SK-N-SH (cell line): ENCODE measurements around the gene SETD7. TPM values are rescaled to one million over a fixed set of nuclear protein-coding genes. Genes with fewer than 3 reads are reported as not detected.

Experiments used
- CTCF ChIA-PET: fragments of 300-600, 350-600 bp; formaldehyde crosslinking; extraction: SDS; loops from one replicate; lab custom pipeline; 2021; lab: Yijun Ruan, JAX
- POLR2A ChIA-PET: fragments of 350-600 bp; sonication (Branson Sonifier 250); formaldehyde crosslinking; extraction: SDS; loops from one replicate; lab custom pipeline; 2020; ENCODE audit warnings: antibody characterized with exemption, inconsistent platforms; lab: Yijun Ruan, JAX
- DNase-seq: peaks from one replicate; pipeline ENCODE4 v3.0.0; 2012
- H2AFZ ChIP-seq: fragments of 200-600 bp; sonication (generic); 2 replicates; pipeline ENCODE4 v1.8.1; 2016; ENCODE audit warnings: antibody characterized with exemption, mild to moderate bottlenecking, low read depth
- H3F3A ChIP-seq: fragments of 200-600 bp; sonication (generic); replicated peaks from 2 replicates; pipeline ENCODE3; 2016; ENCODE audit warnings: antibody characterized with exemption, mild to moderate bottlenecking; ENCODE audit not compliant: insufficient read depth
- H3K27ac ChIP-seq, 2 experiments: fragments of 200-500 bp in 1 of 2; fragments of 200-600 bp in 1 of 2; sonication (Bioruptor generic) in 1 of 2; sonication (generic), shearing (Covaris generic) in 1 of 2; 2 replicates each; pipeline versions ENCODE4 v1.5.1 to v1.6.1; 2014 to 2016; ENCODE audit warnings: low read depth in 2 of 2, inconsistent platforms in 1 of 2, low read length in 1 of 2, mild to moderate bottlenecking in 1 of 2, mixed read lengths in 1 of 2
- H3K27me3 ChIP-seq: fragments of 200-600 bp; sonication (generic), shearing (Covaris generic); 2 replicates; pipeline ENCODE4 v1.6.1; 2016; ENCODE audit warnings: mixed run types; ENCODE audit not compliant: insufficient read depth
- H3K36me3 ChIP-seq, 2 experiments: fragments of 200-500 bp in 1 of 2; fragments of 200-600 bp in 1 of 2; sonication (Bioruptor generic) in 1 of 2; sonication (generic) in 1 of 2; replicated peaks in 1 of 2; 2 replicates each; pipeline versions ENCODE3 to v1.5.1; 2014 to 2016; ENCODE audit warnings: low read length in 1 of 2, mild to moderate bottlenecking in 1 of 2; ENCODE audit not compliant: insufficient read depth in 2 of 2, control insufficient read depth in 1 of 2
- H3K4me1 ChIP-seq, 2 experiments: fragments of 200-500 bp in 1 of 2; fragments of 200-600 bp in 1 of 2; sonication (Bioruptor generic) in 1 of 2; sonication (generic), shearing (Covaris generic) in 1 of 2; 2 replicates each; pipeline versions ENCODE4 v1.5.1 to v1.6.1; 2014 to 2016; ENCODE audit warnings: low read depth in 1 of 2, low read length in 1 of 2, mixed run types in 1 of 2; ENCODE audit not compliant: insufficient read depth in 2 of 2, control insufficient read depth in 1 of 2
- H3K4me2 ChIP-seq: fragments of 200-600 bp; sonication (generic), shearing (Covaris generic); 2 replicates; pipeline ENCODE4 v1.6.1; 2017; ENCODE audit warnings: mixed run types
- H3K4me3 ChIP-seq, 2 experiments: fragments of 200-500 bp in 1 of 2; fragments of 200-600 bp in 1 of 2; sonication (Bioruptor generic) in 1 of 2; sonication (generic), shearing (Covaris generic) in 1 of 2; 2 replicates each; pipeline versions ENCODE4 v1.5.1 to v1.8.1; 2014 to 2016; ENCODE audit warnings: low read depth in 2 of 2, inconsistent platforms in 1 of 2, low read length in 1 of 2, mild to moderate bottlenecking in 1 of 2, mixed read lengths in 1 of 2, moderate library complexity in 1 of 2
- H3K79me2 ChIP-seq: fragments of 200-600 bp; sonication (generic); 2 replicates; pipeline ENCODE4 v1.8.1; 2017; ENCODE audit warnings: mild to moderate bottlenecking; ENCODE audit not compliant: insufficient read depth
- H3K9ac ChIP-seq: fragments of 200-600 bp; sonication (generic); 2 replicates; pipeline ENCODE4 v1.6.1; 2017; ENCODE audit warnings: mixed run types
- H3K9me2 ChIP-seq: fragments of 200-600 bp; sonication (generic); 2 replicates; pipeline ENCODE4 v1.6.1; 2017; ENCODE audit warnings: mixed run types
- H3K9me3 ChIP-seq: fragments of 200-600 bp; sonication (generic); 2 replicates; pipeline ENCODE4 v1.6.1; 2017; ENCODE audit warnings: mixed run types, mild to moderate bottlenecking, moderate library complexity
- H4K20me1 ChIP-seq: fragments of 200-600 bp; sonication (generic); 2 replicates; pipeline ENCODE4 v1.6.1; 2017; ENCODE audit warnings: mild to moderate bottlenecking, mixed run types; ENCODE audit not compliant: insufficient read depth
- ELF1 ChIP-seq: IDR thresholded peaks from 2 replicates; pipeline ENCODE4 v1.4.0; 2012
- EP300 ChIP-seq, 2 experiments: IDR thresholded peaks; 2 replicates each; pipeline versions ENCODE4 v1.4.0 to v1.6.1; 2012; ENCODE audit warnings: borderline replicate concordance in 1 of 2, low read depth in 1 of 2, low read length in 1 of 2
- EZH2phosphoT487 ChIP-seq: fragments of 200-600 bp; sonication (generic); IDR thresholded peaks from 2 replicates; pipeline ENCODE4 v1.6.1; 2017; ENCODE audit warnings: low read depth, mixed run types, mild to moderate bottlenecking, antibody characterized with exemption, moderate library complexity, borderline replicate concordance
- FOSL2 ChIP-seq: IDR thresholded peaks from 2 replicates; pipeline ENCODE4 v1.4.0; 2012; ENCODE audit warnings: low read depth, mild to moderate bottlenecking, moderate library complexity, borderline replicate concordance
- GATA2 ChIP-seq: sonication (generic); formaldehyde crosslinking; IDR thresholded peaks from 2 replicates; pipeline ENCODE4 v1.5.0; 2020; ENCODE audit warnings: mild to moderate bottlenecking, missing genetic modification reagents
- JUND ChIP-seq: IDR thresholded peaks from 2 replicates; pipeline ENCODE4 v1.4.0; 2012
- MEF2A ChIP-seq: IDR thresholded peaks from 2 replicates; pipeline ENCODE4 v1.4.0; 2012; ENCODE audit warnings: low read depth, borderline replicate concordance
- NFIC ChIP-seq: IDR thresholded peaks from 2 replicates; pipeline ENCODE4 v1.4.0; 2012; ENCODE audit warnings: borderline replicate concordance
- RCOR1 ChIP-seq: fragments of 150-350 bp; IDR thresholded peaks from 2 replicates; pipeline ENCODE4 v1.6.1; 2017; ENCODE audit warnings: antibody characterized with exemption, low read length
- RFX5 ChIP-seq: IDR thresholded peaks from 2 replicates; pipeline ENCODE4 v1.6.1; 2012; ENCODE audit warnings: mild to moderate bottlenecking, improper control_type of control experiment, low read length
- WGBS: methylation state at CpG from one replicate; pipeline ENCODE4 v1.1.6; 2017; ENCODE audit warnings: low lambda C conversion rate; 5-methylcytosine and 5-hydroxymethylcytosine counted together
- polyA plus RNA-seq, 3 experiments: library from polyadenylated mRNA; depleted of rRNA; stranded (reverse); fragments of >200 nt; gene quantifications; 2 replicates each; pipeline ENCODE4 v1.2.3, GENCODE V29; 2012
- TF ChIP-seq, protein P1 (sequence below): IDR thresholded peaks from 2 replicates; pipeline ENCODE4; 2012
- TF ChIP-seq, protein P2 (sequence below): IDR thresholded peaks from 2 replicates; pipeline ENCODE4 v1.4.0; 2012; ENCODE audit warnings: low read depth, borderline replicate concordance
- TF ChIP-seq, protein P3 (sequence below): IDR thresholded peaks from 2 replicates; pipeline ENCODE4 v1.4.0; 2012; ENCODE audit warnings: low read depth, borderline replicate concordance

SETD7 gene
- polyA plus RNA-seq, 1 of the 3 experiments (the other 2 are of a cell fraction): 5.0 TPM

DNA sequence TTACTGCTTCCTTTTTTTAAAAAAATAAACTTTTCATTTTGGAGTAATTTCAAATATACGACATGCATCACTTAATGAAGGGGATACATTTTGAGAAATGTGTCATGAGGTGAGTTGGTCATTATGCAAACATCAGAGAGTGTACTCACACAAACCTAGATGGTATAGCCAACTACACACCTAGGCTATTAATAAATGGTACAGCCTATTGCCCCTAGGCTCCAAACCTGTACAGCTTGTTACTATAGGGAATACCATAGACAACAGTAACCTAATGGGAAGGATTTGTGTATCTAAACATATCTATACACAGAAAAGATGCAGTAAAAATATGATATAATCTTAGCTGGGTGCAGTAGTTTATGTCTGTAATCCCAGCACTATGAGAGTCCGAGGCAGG, 29.1 kb downstream of the SETD7 start:
- H3F3A ChIP-seq: peaks cover 11% of the 10 kb centered on the region
- DNase-seq: no peak
- ChIA-PET POLR2A (no interaction called here), CTCF (interaction anchor here (0.9 to 1.5 kb wide), 2 partner anchors 29 to 30 kb away, joined by 3 to 4 read pairs; partner anchors contain the start of gene SETD7)
- H3K79me2 ChIP-seq: no peaks in the 10 kb centered on the region
- 95% methylated on average over 2 of the region's 2 CpGs for WGBS
- no peak overlapping the region for H3K27ac ChIP-seq
- H3K4me2 ChIP-seq: no peak overlapping the region
- H3K9me3 ChIP-seq: no peaks in the 10 kb centered on the region
- H3K27me3 ChIP-seq: no peaks in the 10 kb centered on the region
- peaks cover 19 to 33% of the 10 kb centered on the region in 2 experiments for H3K36me3 ChIP-seq
- H3K9ac ChIP-seq: no peak overlapping the region
- peaks cover 0 to 3% of the 10 kb centered on the region in 2 experiments; a peak in 1 of 4 replicates for H3K4me1 ChIP-seq
- no peak overlapping the region for H2AFZ ChIP-seq
- no peaks in the 10 kb centered on the region for H4K20me1 ChIP-seq
- H3K4me3 ChIP-seq: no peak overlapping the region
- TF ChIP-seq, protein P1, sequence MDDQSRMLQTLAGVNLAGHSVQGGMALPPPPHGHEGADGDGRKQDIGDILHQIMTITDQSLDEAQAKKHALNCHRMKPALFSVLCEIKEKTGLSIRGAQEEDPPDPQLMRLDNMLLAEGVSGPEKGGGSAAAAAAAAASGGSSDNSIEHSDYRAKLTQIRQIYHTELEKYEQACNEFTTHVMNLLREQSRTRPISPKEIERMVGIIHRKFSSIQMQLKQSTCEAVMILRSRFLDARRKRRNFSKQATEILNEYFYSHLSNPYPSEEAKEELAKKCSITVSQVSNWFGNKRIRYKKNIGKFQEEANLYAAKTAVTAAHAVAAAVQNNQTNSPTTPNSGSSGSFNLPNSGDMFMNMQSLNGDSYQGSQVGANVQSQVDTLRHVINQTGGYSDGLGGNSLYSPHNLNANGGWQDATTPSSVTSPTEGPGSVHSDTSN: no peak
- TF ChIP-seq NFIC (no peak), EP300 (IDR thresholded peaks at IDR 0.05; ENCODE audit: borderline replicate concordance in 1 of 2, low read depth in 1 of 2, low read length in 1 of 2) (no peak), MEF2A (no peak), EZH2phosphoT487 (no peak), RCOR1 (no peak)
- TF ChIP-seq, protein P2, sequence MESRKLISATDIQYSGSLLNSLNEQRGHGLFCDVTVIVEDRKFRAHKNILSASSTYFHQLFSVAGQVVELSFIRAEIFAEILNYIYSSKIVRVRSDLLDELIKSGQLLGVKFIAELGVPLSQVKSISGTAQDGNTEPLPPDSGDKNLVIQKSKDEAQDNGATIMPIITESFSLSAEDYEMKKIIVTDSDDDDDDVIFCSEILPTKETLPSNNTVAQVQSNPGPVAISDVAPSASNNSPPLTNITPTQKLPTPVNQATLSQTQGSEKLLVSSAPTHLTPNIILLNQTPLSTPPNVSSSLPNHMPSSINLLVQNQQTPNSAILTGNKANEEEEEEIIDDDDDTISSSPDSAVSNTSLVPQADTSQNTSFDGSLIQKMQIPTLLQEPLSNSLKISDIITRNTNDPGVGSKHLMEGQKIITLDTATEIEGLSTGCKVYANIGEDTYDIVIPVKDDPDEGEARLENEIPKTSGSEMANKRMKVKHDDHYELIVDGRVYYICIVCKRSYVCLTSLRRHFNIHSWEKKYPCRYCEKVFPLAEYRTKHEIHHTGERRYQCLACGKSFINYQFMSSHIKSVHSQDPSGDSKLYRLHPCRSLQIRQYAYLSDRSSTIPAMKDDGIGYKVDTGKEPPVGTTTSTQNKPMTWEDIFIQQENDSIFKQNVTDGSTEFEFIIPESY: no peak
- TF ChIP-seq, protein P3, sequence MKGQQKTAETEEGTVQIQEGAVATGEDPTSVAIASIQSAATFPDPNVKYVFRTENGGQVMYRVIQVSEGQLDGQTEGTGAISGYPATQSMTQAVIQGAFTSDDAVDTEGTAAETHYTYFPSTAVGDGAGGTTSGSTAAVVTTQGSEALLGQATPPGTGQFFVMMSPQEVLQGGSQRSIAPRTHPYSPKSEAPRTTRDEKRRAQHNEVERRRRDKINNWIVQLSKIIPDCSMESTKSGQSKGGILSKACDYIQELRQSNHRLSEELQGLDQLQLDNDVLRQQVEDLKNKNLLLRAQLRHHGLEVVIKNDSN: no peak
- no peaks in the 10 kb centered on the region for H3K9me2 ChIP-seq

DNA sequence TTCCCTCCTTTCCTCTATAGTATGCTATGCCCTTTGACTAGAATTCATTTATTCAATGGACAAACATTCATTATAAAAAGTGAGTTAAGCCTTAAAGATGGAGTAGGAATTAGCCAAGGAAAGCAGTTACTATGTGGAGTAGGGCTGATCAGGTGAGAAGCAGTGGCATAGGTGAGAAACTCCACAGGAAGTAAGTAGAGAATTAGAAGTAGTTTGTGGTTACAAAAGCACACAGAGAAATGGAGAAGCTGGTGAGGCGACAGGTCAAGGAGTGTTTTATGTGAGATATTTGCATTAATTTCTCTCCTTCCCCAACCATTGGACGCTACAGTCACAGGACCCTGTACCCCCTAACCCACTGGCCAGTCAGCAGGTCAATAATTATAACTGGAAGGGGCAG, 30.6 kb downstream of the SETD7 start:
- Histone ChIP-seq H3K36me3 (peaks cover 25 to 45% of the 10 kb centered on the region in 2 experiments), H4K20me1 (no peaks in the 10 kb centered on the region), H3K79me2 (no peaks in the 10 kb centered on the region), H3K4me2 (no peak overlapping the region), H3K9ac (no peak overlapping the region), H3K4me3 (no peak overlapping the region), H3K9me3 (no peaks in the 10 kb centered on the region), H3K9me2 (no peaks in the 10 kb centered on the region), H2AFZ (no peak overlapping the region), H3F3A (peaks cover 4% of the 10 kb centered on the region), H3K27ac (no peak overlapping the region), H3K4me1 (no peaks in the 10 kb centered on the region), H3K27me3 (no peaks in the 10 kb centered on the region)
- ChIA-PET POLR2A (no interaction called here), CTCF (no interaction called here)
- WGBS: 44% methylated on average over 2 of the region's 2 CpGs
- no peak for DNase-seq
- TF ChIP-seq MEF2A (no peak), ELF1 (no peak), FOSL2 (no peak), JUND (no peak), RFX5 (no peak), GATA2 (CRISPR knock-in tag) (no peak)
